ENCODE data around the gene RBM47.

RBM47 gene

DNA sequence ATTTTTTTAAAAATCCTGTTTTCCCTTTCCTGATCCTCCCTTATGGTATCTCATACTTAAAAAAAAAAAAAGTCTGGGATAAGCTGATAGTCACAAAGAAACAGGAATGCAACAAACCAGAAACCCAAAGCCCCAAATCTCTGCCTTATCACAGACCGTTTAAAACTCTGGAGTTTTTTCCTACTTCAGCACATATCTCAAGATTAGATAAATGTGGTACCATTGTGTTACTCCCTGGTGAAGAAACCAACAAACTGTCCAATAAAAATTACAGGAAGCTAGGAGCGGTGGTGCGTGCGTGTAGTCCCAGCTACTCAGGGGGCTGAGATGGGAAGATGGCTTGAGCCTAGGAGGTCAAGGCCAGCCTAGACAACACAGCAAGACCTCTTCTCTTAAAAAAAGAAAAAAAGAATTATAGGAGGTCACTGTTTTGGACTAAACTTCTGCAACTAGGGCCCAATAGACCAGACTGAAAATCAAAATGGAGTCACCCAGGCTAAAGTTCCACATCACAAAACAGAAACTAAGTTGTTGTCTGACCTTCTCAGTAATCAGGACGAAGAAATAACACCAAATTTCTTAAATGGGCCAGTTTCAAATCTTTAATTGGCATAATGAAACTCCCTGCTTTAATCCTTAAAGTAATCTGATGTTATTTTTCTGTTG lies 51.9 kb downstream of the RBM47 start:
- H3K79me2 ChIP-seq = peaks cover 3% of the 10 kb centered on the region
- H3K4me1 ChIP-seq = peaks cover 10% of the 10 kb centered on the region
- no peaks in the 10 kb centered on the region for H3K36me3 ChIP-seq (ENCODE audit: control insufficient read depth, insufficient read depth, low read length)
- H3K4me2 ChIP-seq (ENCODE audit: low read length) = peak overlapping the region; percentile 52
- TF ChIP-seq, protein P1, sequence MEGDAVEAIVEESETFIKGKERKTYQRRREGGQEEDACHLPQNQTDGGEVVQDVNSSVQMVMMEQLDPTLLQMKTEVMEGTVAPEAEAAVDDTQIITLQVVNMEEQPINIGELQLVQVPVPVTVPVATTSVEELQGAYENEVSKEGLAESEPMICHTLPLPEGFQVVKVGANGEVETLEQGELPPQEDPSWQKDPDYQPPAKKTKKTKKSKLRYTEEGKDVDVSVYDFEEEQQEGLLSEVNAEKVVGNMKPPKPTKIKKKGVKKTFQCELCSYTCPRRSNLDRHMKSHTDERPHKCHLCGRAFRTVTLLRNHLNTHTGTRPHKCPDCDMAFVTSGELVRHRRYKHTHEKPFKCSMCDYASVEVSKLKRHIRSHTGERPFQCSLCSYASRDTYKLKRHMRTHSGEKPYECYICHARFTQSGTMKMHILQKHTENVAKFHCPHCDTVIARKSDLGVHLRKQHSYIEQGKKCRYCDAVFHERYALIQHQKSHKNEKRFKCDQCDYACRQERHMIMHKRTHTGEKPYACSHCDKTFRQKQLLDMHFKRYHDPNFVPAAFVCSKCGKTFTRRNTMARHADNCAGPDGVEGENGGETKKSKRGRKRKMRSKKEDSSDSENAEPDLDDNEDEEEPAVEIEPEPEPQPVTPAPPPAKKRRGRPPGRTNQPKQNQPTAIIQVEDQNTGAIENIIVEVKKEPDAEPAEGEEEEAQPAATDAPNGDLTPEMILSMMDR (IDR thresholded peaks at IDR 0.05) = no peak
- H3K4me3 ChIP-seq (ENCODE audit: low read depth, low read length) = no peak overlapping the region
- no peaks in the 10 kb centered on the region for H3K27me3 ChIP-seq (ENCODE audit: control insufficient read depth, insufficient read depth, low read length)
- H3K9me3 ChIP-seq (ENCODE audit: control insufficient read depth, low read length) = no peaks in the 10 kb centered on the region
- H2AFZ ChIP-seq = no peak overlapping the region
- no peak overlapping the region for H3K9ac ChIP-seq
- H3K27ac ChIP-seq = peak overlapping the region; percentile 86

DNA sequence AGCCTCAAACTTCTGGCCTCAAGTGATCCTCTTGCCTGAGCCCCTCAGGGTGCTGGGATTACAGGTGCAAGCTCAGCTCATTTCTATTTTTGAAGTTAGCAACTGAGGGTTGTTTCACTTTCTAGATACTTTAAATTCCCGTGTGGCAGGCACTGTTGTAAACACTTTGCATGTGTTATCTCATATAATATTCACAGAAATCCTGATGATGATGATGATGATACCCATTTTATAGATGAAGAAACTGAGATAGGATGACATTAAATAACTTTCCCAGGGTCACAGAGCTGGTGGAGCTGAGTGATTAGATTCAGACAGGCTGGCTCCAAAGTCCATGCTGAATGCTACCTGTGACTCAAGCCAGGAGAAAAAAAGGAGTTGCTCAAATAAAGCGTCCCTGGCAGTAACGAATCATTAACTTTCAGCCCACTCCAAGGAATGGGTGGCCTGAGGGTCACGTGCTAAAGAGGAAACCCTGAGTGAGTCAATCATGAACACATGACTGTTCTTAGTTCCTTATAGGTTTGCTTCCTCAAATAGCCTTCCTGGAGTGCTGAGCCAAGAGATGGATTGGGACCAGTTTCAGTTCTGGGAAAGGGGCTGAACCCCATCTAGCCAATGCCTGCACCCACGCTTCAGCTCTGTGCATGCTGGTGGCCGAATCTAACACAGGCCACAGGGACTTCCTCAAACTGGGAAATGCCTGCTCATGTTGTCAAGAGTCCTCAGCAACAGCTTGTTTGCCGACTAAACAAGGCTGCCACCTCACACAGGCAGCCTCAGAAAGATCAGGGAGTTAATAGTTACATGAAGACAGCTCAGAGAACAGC lies 52.8 kb downstream of the RBM47 start:
- Histone ChIP-seq H3K4me1 (peaks cover 10% of the 10 kb centered on the region), H3K4me2 (ENCODE audit: low read length) (peak overlapping the region; percentile 52), H3K36me3 (ENCODE audit: control insufficient read depth, insufficient read depth, low read length) (no peaks in the 10 kb centered on the region), H3K9me3 (ENCODE audit: control insufficient read depth, low read length) (no peaks in the 10 kb centered on the region), H3K79me2 (peaks cover 4% of the 10 kb centered on the region), H3K9ac (no peak overlapping the region), H3K4me3 (ENCODE audit: low read depth, low read length) (peak overlapping the region; percentile 3), H3K27me3 (ENCODE audit: control insufficient read depth, insufficient read depth, low read length) (no peaks in the 10 kb centered on the region), H2AFZ (peak overlapping the region; percentile 33), H3K27ac (peak overlapping the region; percentile 86)
- TF ChIP-seq, protein P1 (IDR thresholded peaks at IDR 0.05) = no peak

DNA sequence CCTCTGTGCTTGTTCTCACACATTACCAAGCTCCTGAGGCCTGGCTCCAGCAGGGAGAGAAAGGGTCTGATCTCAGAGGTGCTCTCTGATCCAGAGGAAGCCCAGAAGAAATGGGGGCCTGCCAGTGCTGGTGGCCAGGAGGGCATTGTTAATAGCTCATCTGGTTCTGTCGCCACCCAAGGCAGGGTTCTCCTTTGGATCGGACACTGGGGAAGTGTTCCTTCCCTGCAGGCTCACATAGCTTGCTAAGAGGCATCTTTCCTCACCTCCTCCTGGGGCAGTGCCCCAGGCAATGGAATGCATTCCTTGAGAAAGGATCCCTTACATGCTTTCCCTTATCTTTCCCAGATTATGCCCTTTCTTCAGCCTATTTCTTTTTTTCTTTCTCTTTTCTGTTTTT lies 53.8 kb downstream of the RBM47 start:
- H3K4me1 ChIP-seq = peaks cover 10% of the 10 kb centered on the region
- no peaks in the 10 kb centered on the region for H3K36me3 ChIP-seq (ENCODE audit: control insufficient read depth, insufficient read depth, low read length)
- H3K4me3 ChIP-seq (ENCODE audit: low read depth, low read length) = no peak overlapping the region
- H2AFZ ChIP-seq = no peak overlapping the region
- peak overlapping the region; percentile 52 for H3K4me2 ChIP-seq (ENCODE audit: low read length)
- peaks cover 10% of the 10 kb centered on the region for H3K79me2 ChIP-seq
- H3K9me3 ChIP-seq (ENCODE audit: control insufficient read depth, low read length) = no peaks in the 10 kb centered on the region
- H3K27me3 ChIP-seq (ENCODE audit: control insufficient read depth, insufficient read depth, low read length) = no peaks in the 10 kb centered on the region
- TF ChIP-seq, protein P1 (IDR thresholded peaks at IDR 0.05) = no peak
- H3K27ac ChIP-seq = peak overlapping the region; percentile 86
- no peak overlapping the region for H3K9ac ChIP-seq

DNA sequence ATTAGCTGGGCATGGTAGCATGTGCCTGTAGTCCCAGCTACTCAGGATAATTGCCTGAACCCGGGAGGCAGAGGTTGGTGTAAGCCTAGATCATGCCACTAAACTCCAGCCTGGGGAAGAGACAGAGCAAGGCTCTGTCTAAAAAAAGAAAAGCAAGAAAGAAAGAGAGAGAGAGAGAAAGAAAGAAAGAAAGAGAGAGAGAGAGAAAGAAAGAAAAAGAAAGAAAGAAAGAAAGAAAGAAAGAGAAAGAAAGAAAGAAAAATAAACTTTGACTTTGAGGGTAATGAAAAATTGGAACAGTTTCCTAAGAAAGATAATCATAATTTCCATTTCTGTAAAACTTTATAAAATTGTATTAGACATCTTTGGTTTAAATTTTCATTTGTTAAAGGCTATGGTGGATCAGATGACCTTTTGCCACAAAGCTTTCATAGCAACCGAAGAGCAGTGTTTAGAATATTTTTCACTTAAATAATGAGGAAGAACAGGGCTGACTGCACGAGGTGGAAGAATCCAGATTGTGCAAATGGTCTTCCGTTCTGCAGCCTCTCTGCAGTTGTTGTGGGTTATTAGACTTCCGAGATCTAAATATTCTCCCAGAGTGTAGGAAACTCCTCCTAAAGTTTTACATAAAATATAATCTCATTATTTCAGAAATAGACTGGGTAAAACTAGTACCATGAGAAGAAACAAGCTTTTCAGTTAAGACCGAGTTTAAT lies 55.9 kb downstream of the RBM47 start:
- TF ChIP-seq, protein P1 (IDR thresholded peaks at IDR 0.05) = no peak
- peak overlapping the region; percentile 57 for H3K27ac ChIP-seq
- H3K9me3 ChIP-seq (ENCODE audit: control insufficient read depth, low read length) = no peaks in the 10 kb centered on the region
- H2AFZ ChIP-seq = no peak overlapping the region
- H3K4me2 ChIP-seq (ENCODE audit: low read length) = no peak overlapping the region
- peaks cover 15% of the 10 kb centered on the region for H3K79me2 ChIP-seq
- no peak overlapping the region for H3K9ac ChIP-seq
- peaks cover 10% of the 10 kb centered on the region for H3K4me1 ChIP-seq
- no peaks in the 10 kb centered on the region for H3K36me3 ChIP-seq (ENCODE audit: control insufficient read depth, insufficient read depth, low read length)
- H3K4me3 ChIP-seq (ENCODE audit: low read depth, low read length) = no peak overlapping the region
- H3K27me3 ChIP-seq (ENCODE audit: control insufficient read depth, insufficient read depth, low read length) = no peaks in the 10 kb centered on the region

Data from parathyroid adenoma (tissue), 2 donors.